ENCODE measurements around the gene GCSH. TPM values are rescaled to one million over a fixed set of nuclear protein-coding genes. Genes with fewer than 3 reads are reported as not detected.
"Not testable (repeated sequence)": the region's sequence is repeated elsewhere in the genome, so short reads cannot be mapped to it uniquely, and the experiment has no call there.

The GCSH gene
- total RNA-seq, 1 donor from 2014 or later = 57.0 TPM

GRCh38 chr16:81112453-81112852, 16.3 kb upstream of the GCSH start:
- H3K27ac Mint-ChIP-seq = no peak overlapping the region
- no peaks in the 10 kb centered on the region for H3K27me3 Mint-ChIP-seq
- DNase-seq (ENCODE audit: low spot score, unreplicated experiment) = no peak
- H3K4me1 Mint-ChIP-seq (ENCODE audit: low read depth) = no peaks in the 10 kb centered on the region
- no peaks in the 10 kb centered on the region for H3K36me3 Mint-ChIP-seq (ENCODE audit: insufficient read depth)
- H3K4me3 Mint-ChIP-seq (ENCODE audit: low read depth) = no peak overlapping the region
- no peaks in the 10 kb centered on the region for H3K9me3 Mint-ChIP-seq (ENCODE audit: low read depth)
- TF ChIP-seq, protein P1, sequence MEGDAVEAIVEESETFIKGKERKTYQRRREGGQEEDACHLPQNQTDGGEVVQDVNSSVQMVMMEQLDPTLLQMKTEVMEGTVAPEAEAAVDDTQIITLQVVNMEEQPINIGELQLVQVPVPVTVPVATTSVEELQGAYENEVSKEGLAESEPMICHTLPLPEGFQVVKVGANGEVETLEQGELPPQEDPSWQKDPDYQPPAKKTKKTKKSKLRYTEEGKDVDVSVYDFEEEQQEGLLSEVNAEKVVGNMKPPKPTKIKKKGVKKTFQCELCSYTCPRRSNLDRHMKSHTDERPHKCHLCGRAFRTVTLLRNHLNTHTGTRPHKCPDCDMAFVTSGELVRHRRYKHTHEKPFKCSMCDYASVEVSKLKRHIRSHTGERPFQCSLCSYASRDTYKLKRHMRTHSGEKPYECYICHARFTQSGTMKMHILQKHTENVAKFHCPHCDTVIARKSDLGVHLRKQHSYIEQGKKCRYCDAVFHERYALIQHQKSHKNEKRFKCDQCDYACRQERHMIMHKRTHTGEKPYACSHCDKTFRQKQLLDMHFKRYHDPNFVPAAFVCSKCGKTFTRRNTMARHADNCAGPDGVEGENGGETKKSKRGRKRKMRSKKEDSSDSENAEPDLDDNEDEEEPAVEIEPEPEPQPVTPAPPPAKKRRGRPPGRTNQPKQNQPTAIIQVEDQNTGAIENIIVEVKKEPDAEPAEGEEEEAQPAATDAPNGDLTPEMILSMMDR (IDR thresholded peaks at IDR 0.05; ENCODE audit: unreplicated experiment) = no peak

DNA sequence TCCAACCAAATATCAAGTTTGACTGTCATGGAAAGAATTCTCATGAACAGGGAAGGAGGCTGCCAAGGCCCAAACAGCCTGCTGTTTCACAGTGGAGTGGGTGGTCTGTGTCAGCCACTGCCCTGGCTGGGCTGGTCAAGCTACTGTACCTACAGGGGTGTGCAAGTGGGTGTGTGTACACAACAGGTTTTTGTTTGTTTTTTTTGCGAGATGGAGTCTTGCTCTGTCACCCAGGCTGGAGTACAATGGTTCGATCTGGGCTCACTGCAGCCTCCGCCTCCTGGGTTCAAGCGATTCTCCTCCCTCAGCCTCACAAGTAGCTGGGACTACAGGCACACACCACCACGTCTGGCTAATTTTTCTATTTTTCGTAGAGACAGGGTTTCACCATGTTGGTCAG, 13.1 kb upstream of the GCSH start:
- DNase-seq (ENCODE audit: low spot score, unreplicated experiment); H3K27ac Mint-ChIP-seq; H3K4me1 Mint-ChIP-seq (ENCODE audit: low read depth); H3K4me3 Mint-ChIP-seq (ENCODE audit: low read depth); H3K27me3 Mint-ChIP-seq; H3K36me3 Mint-ChIP-seq (ENCODE audit: insufficient read depth); H3K9me3 Mint-ChIP-seq (ENCODE audit: low read depth): not testable (repeated sequence)

DNA sequence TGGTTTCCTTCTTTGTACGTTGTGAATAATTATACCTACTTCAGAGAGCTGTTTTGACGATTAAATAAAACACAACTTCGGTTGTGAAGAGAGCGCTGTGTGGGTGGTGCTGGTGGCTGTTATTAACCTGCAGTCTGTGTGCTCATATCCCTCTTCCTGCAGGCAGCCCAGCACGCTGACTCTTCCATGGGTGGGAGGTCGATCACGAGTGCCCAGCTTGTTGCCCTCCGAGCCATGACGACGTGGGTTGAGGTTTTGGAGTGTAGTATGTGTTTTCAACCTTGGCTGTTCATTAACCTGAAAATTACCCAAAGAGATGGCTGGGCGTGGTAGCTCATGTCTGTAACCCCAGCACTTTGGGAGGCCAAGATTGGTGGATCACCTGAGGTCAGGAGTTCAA, 11.3 kb upstream of the GCSH start:
- no peak for DNase-seq (ENCODE audit: low spot score, unreplicated experiment)
- no peaks in the 10 kb centered on the region for H3K36me3 Mint-ChIP-seq (ENCODE audit: insufficient read depth)
- TF ChIP-seq, protein P1 (IDR thresholded peaks at IDR 0.05; ENCODE audit: unreplicated experiment) = no peak
- H3K9me3 Mint-ChIP-seq (ENCODE audit: low read depth) = no peaks in the 10 kb centered on the region
- no peak overlapping the region for H3K4me3 Mint-ChIP-seq (ENCODE audit: low read depth)
- no peaks in the 10 kb centered on the region for H3K4me1 Mint-ChIP-seq (ENCODE audit: low read depth)
- no peak overlapping the region for H3K27ac Mint-ChIP-seq
- H3K27me3 Mint-ChIP-seq = no peaks in the 10 kb centered on the region

- TF ChIP-seq, protein P1 (IDR thresholded peaks at IDR 0.05; ENCODE audit: unreplicated experiment) = no peak
- H3K36me3 Mint-ChIP-seq (ENCODE audit: insufficient read depth) = no peaks in the 10 kb centered on the region
- no peaks in the 10 kb centered on the region for H3K27me3 Mint-ChIP-seq
- no peak overlapping the region for H3K4me3 Mint-ChIP-seq (ENCODE audit: low read depth)
- H3K27ac Mint-ChIP-seq = no peak overlapping the region
- H3K4me1 Mint-ChIP-seq (ENCODE audit: low read depth) = no peaks in the 10 kb centered on the region
- H3K9me3 Mint-ChIP-seq (ENCODE audit: low read depth) = no peaks in the 10 kb centered on the region
- no peak for DNase-seq (ENCODE audit: low spot score, unreplicated experiment)
These were observed 10.8 kb upstream of the GCSH start for GRCh38 chr16:81106826-81107503.

DNA sequence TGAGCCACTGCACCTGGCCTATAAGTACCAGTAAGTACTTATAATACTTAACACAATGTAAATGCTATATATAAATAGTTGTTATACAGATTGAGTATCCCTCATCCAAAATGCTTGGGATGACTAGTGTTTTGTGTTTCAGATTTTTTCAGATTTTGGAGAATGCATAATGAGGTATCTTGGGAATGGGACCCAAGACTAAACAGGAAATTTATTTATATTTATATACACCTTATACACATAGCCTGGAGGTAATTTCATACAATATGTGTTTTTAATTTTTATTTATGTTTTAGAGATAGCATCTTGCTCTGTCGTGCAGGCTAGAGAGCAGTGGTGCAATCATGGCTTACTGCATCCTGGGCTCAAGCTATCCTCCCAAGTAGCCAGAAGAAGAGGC, 9.8 kb upstream of the GCSH start:
- TF ChIP-seq, protein P1 (IDR thresholded peaks at IDR 0.05; ENCODE audit: unreplicated experiment) = no peak
- Mint-ChIP-seq H3K36me3 (ENCODE audit: insufficient read depth) (no peaks in the 10 kb centered on the region), H3K27me3 (no peaks in the 10 kb centered on the region), H3K4me1 (ENCODE audit: low read depth) (no peaks in the 10 kb centered on the region), H3K4me3 (ENCODE audit: low read depth) (no peak overlapping the region), H3K27ac (no peak overlapping the region), H3K9me3 (ENCODE audit: low read depth) (no peaks in the 10 kb centered on the region)
- DNase-seq (ENCODE audit: low spot score, unreplicated experiment) = no peak

DNA sequence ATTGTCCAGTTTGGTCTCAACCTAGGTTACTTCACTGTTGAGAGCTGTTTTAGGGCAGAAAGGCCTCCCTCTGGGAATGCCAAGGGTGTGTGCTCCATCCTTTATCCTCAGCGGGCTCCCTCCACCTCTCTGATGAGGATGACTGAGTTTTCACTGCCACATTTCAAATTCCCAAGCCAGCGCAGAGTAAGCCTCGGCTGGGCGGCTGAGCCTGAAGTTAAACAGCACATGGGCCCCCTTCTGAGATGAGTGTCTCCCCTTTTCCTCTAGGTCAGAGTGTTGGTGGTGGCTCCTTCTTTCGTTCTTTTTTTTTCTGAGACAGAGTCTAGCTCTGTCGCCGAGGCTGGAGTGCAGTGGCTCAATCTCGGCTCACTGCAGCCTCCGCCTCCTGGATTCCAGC, 5.5 kb upstream of the GCSH start:
- no peak overlapping the region for H3K4me3 Mint-ChIP-seq (ENCODE audit: low read depth)
- no peaks in the 10 kb centered on the region for H3K4me1 Mint-ChIP-seq (ENCODE audit: low read depth)
- H3K27me3 Mint-ChIP-seq = no peaks in the 10 kb centered on the region
- no peaks in the 10 kb centered on the region for H3K36me3 Mint-ChIP-seq (ENCODE audit: insufficient read depth)
- DNase-seq (ENCODE audit: low spot score, unreplicated experiment) = no peak
- TF ChIP-seq, protein P1 (IDR thresholded peaks at IDR 0.05; ENCODE audit: unreplicated experiment) = no peak
- no peaks in the 10 kb centered on the region for H3K9me3 Mint-ChIP-seq (ENCODE audit: low read depth)
- no peak overlapping the region for H3K27ac Mint-ChIP-seq
